ENCODE results near the gene ADAMTS20. TPM values are rescaled to one million over a fixed set of nuclear protein-coding genes. Genes with fewer than 3 reads are reported as not detected.
"Not testable (repeated sequence)": the region's sequence is repeated elsewhere in the genome, so short reads cannot be mapped to it uniquely, and the experiment has no call there.

The ADAMTS20 gene
- 0.03 TPM in 1 of 2 replicates, not detected in the other for total RNA-seq (2014; rRNA removed; shearing (Covaris generic))
- 0.08 TPM in 1 of 2 replicates, not detected in the other for polyA plus RNA-seq (2015; cell fraction: cytosol; rRNA removed)
- 0.05 and 0.20 TPM in 2 replicates for polyA plus RNA-seq (2015; cell fraction: nucleus; rRNA removed)

GRCh38 chr12:43551971-43552559 is at the start of gene ADAMTS20:
Gene ADAMTS20, minus strand, starts transcription at chr12:43552203. Its CDS starts 282 bp downstream, at chr12:43551921.
- no peak for DNase-seq (ENCODE audit: low read depth)

GRCh38 chr12:43599708-43600107 is 47.7 kb upstream of the ADAMTS20 start:
- no peak for DNase-seq (ENCODE audit: low read depth)

GRCh38 chr12:43599066-43599465 is 47.1 kb upstream of the ADAMTS20 start:
- no peak for DNase-seq (ENCODE audit: low read depth)

- DNase-seq (ENCODE audit: low read depth): no peak
Measured at GRCh38 chr12:43590307-43590706, 38.3 kb upstream of the ADAMTS20 start.

- no peak for DNase-seq (ENCODE audit: low read depth)
Measured at GRCh38 chr12:43586646-43587245, 34.7 kb upstream of the ADAMTS20 start.

GRCh38 chr12:43585676-43586075 is 33.7 kb upstream of the ADAMTS20 start:
- no peak for DNase-seq (ENCODE audit: low read depth)

- no peak for DNase-seq (ENCODE audit: low read depth)
Measured at GRCh38 chr12:43580601-43581000, 28.6 kb upstream of the ADAMTS20 start.

GRCh38 chr12:43579206-43579605 is 27.2 kb upstream of the ADAMTS20 start:
- DNase-seq (ENCODE audit: low read depth): no peak

- peak; percentile 34 for DNase-seq (ENCODE audit: low read depth)
Measured at GRCh38 chr12:43578782-43579181, 26.8 kb upstream of the ADAMTS20 start.

GRCh38 chr12:43577381-43577780 is 25.4 kb upstream of the ADAMTS20 start:
- DNase-seq (ENCODE audit: low read depth): no peak

- DNase-seq (ENCODE audit: low read depth): no peak
Measured at GRCh38 chr12:43576162-43576561, 24.2 kb upstream of the ADAMTS20 start.

GRCh38 chr12:43571885-43572284 is 19.9 kb upstream of the ADAMTS20 start:
- no peak for DNase-seq (ENCODE audit: low read depth)

GRCh38 chr12:43556057-43556456 is 4.1 kb upstream of the ADAMTS20 start:
- DNase-seq (ENCODE audit: low read depth): no peak

GRCh38 chr12:43551279-43551970 is 578 bp downstream of the ADAMTS20 start:
- no peak for DNase-seq (ENCODE audit: low read depth)

GRCh38 chr12:43550831-43551271 is 1.2 kb downstream of the ADAMTS20 start:
- DNase-seq (ENCODE audit: low read depth): no peak

- no peak for DNase-seq (ENCODE audit: low read depth)
Measured at GRCh38 chr12:43544703-43545102, 7.3 kb downstream of the ADAMTS20 start.

GRCh38 chr12:43540470-43540869 is 11.5 kb downstream of the ADAMTS20 start:
- DNase-seq (ENCODE audit: low read depth): no peak

- DNase-seq (ENCODE audit: low read depth): not testable (repeated sequence)
Measured at GRCh38 chr12:43537675-43538074, 14.3 kb downstream of the ADAMTS20 start.

GRCh38 chr12:43516045-43516444 is 36.0 kb downstream of the ADAMTS20 start:
- no peak for DNase-seq (ENCODE audit: low read depth)

GRCh38 chr12:43501703-43502102 is 50.3 kb downstream of the ADAMTS20 start:
- DNase-seq (ENCODE audit: low read depth): peak; percentile 12

- DNase-seq (ENCODE audit: low read depth): no peak
Measured at GRCh38 chr12:43493261-43493797, 58.7 kb downstream of the ADAMTS20 start.
